HuH-7.5 (cell line): Measurements from ENCODE around the gene KDM5B.
"Not testable (repeated sequence)": the region's sequence is repeated elsewhere in the genome, so short reads cannot be mapped to it uniquely, and the experiment has no call there.

ENCODE experiments used
- DNase-seq: peaks from one replicate; pipeline ENCODE4 v3.0.0; 2011; ENCODE audit warnings: low spot score

Gene KDM5B

GRCh38 chr1:202807926-202808757 is at the start of gene KDM5B:
KDM5B (minus strand) TSS chr1:202808421; CDS start chr1:202808305, 116 bp downstream.
- DNase-seq, result peak; percentile 57

GRCh38 chr1:202857136-202857610 is 49.0 kb upstream of the KDM5B start:
- no peak for DNase-seq

GRCh38 chr1:202856014-202856413 is 47.8 kb upstream of the KDM5B start:
- no peak for DNase-seq

- DNase-seq, result no peak
Observed at GRCh38 chr1:202854787-202855186, 46.6 kb upstream of the KDM5B start.

- DNase-seq, result peak; percentile 43
Observed at GRCh38 chr1:202852163-202852904, 44.1 kb upstream of the KDM5B start.

- no peak for DNase-seq
Observed at GRCh38 chr1:202850593-202851362, 42.6 kb upstream of the KDM5B start.

- DNase-seq, result no peak
Observed at GRCh38 chr1:202848191-202848542, 39.9 kb upstream of the KDM5B start.

- no peak for DNase-seq
Observed at GRCh38 chr1:202844935-202845334, 36.7 kb upstream of the KDM5B start.

- no peak for DNase-seq
Observed at GRCh38 chr1:202844259-202844658, 36.0 kb upstream of the KDM5B start.

- no peak for DNase-seq
Observed at GRCh38 chr1:202843081-202843480, 34.9 kb upstream of the KDM5B start.

- no peak for DNase-seq
Observed at GRCh38 chr1:202837746-202838262, 29.6 kb upstream of the KDM5B start.

GRCh38 chr1:202836623-202837403 is 28.6 kb upstream of the KDM5B start:
- DNase-seq, result peak; percentile 29

GRCh38 chr1:202835548-202836072 is 27.4 kb upstream of the KDM5B start:
- no peak for DNase-seq

- DNase-seq, result no peak
Observed at GRCh38 chr1:202834771-202835547, 26.7 kb upstream of the KDM5B start.

- DNase-seq, result no peak
Observed at GRCh38 chr1:202831906-202832305, 23.7 kb upstream of the KDM5B start.

- DNase-seq, result not testable (repeated sequence)
Observed at GRCh38 chr1:202829223-202829622, 21.0 kb upstream of the KDM5B start.

- DNase-seq, result no peak
Observed at GRCh38 chr1:202825748-202826147, 17.5 kb upstream of the KDM5B start.

GRCh38 chr1:202821467-202821866 is 13.2 kb upstream of the KDM5B start:
- no peak for DNase-seq

- DNase-seq, result no peak
Observed at GRCh38 chr1:202818819-202819218, 10.6 kb upstream of the KDM5B start.

- no peak for DNase-seq
Observed at GRCh38 chr1:202815120-202815519, 6.9 kb upstream of the KDM5B start.
